Measurements from ENCODE around the gene LCE2A.

DNA sequence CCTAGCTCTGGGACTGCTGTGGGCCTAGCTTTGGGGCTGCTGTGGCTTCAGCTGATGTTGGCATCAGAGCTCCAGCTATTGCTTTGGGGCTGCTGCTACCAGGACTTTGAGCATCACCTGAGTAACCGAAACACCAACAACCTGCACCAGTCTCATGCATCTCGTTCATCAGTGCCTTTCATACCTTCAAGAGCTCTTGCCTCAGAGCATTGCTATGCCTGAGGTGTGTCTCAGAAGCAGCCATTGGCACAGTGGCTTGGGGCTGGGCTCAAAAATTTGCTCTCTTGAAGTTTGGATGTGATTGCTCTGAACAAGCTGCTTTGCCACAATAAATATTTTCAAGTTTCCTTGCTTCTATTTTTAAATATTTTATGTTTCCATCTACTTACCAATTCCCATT, 41.7 kb upstream of the LCE2A start:
- TF ChIP-seq ZNF274 (IDR thresholded peaks at IDR 0.05; ENCODE audit: borderline replicate concordance, low read depth, low read length) (no peak), GTF2E2 (tag; IDR thresholded peaks at IDR 0.05) (no peak), CBX5 (IDR thresholded peaks at IDR 0.05; ENCODE audit: borderline replicate concordance, low read depth) (no peak), RBM15 (IDR thresholded peaks at IDR 0.05; ENCODE audit: insufficient read depth, low read length) (no peak), TAF15 (IDR thresholded peaks at IDR 0.05; ENCODE audit: low read depth, low read length) (no peak), POLR2A (conservative IDR thresholded peaks at IDR 0.05) (no peak), SRSF3 (IDR thresholded peaks at IDR 0.05; ENCODE audit: insufficient read depth, low read length) (no peak), CTCF (IDR thresholded peaks at IDR 0.05 in 2 of 3, conservative IDR thresholded peaks at IDR 0.05 in 1 of 3; ENCODE audit: insufficient read depth in 2 of 3, low read depth in 1 of 3, low read length in 3 of 3) (no peak), CEBPB (tag; IDR thresholded peaks at IDR 0.05) (no peak), PHTF2 (CRISPR knock-in tag; IDR thresholded peaks at IDR 0.05) (no peak)

Measured in K562 (cell line).